Measurements from ENCODE around the gene SYCP2L.

GRCh38 chr6:10849901-10850300 is 37.0 kb upstream of the SYCP2L start:
- TF ChIP-seq CTCF (IDR thresholded peaks at IDR 0.05) (no peak), IRF3 (IDR thresholded peaks at IDR 0.05; ENCODE audit: low read depth, low read length) (no peak), TAF1 (IDR thresholded peaks at IDR 0.05; ENCODE audit: borderline replicate concordance, low read depth, low read length) (no peak)

All from SK-N-SH (cell line).